ENCODE data around the gene ERCC8. TPM values are rescaled to one million over a fixed set of nuclear protein-coding genes. Genes with fewer than 3 reads are reported as not detected.

The ERCC8 gene
- total RNA-seq, 1 experiment from 2014 or later = 14.4 TPM

DNA sequence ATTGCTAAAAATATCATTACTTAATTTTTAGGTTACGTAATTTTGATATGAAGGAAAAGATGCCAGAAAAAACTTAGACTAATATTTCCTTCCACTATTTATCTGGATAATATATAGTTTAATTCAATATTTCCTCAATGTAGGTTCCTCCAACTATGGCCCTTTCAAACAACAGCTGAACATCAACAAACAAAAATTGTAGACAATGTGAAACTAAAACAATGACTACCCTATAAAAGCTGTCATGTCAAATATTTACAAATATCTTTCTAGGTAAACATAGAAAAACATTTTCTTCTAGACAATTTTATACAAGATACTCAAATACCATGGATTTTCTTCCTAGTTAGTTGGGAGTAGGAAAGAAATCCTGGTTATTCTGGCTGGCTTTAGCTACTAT, 117.7 kb downstream of the ERCC8 start:
- no TSS peak for BruUV-seq (replicated peaks)
- DNase-seq (ENCODE audit: low read depth, low spot score) = no peak
- H3K4me3 ChIP-seq (ENCODE audit: low read depth in 2 of 2, low read length in 2 of 2) = no peak overlapping the region
- in situ Hi-C loops (cut with HindIII; ENCODE audit: low pct_unique_long_range_greater_than_20kb, low sequenced_read_pairs) = no loop called here
- no peaks in the 10 kb centered on the region for H3K27me3 ChIP-seq (ENCODE audit: control insufficient read depth, insufficient read depth, low read length)
- intact Hi-C loops (cut with micrococcal nuclease; ENCODE audit: unreplicated experiment) = no loop called here
- H3K36me3 ChIP-seq (ENCODE audit: control insufficient read depth, insufficient read depth, low read length) = no peaks in the 10 kb centered on the region
- ChIA-PET CTCF (no interaction called here), POLR2A (no interaction called here)
- ATAC-seq = no peak
- TF ChIP-seq TCF7L2 (IDR thresholded peaks at IDR 0.05; ENCODE audit: low read depth, low read length) = no peak
- TF ChIP-seq, protein P1, sequence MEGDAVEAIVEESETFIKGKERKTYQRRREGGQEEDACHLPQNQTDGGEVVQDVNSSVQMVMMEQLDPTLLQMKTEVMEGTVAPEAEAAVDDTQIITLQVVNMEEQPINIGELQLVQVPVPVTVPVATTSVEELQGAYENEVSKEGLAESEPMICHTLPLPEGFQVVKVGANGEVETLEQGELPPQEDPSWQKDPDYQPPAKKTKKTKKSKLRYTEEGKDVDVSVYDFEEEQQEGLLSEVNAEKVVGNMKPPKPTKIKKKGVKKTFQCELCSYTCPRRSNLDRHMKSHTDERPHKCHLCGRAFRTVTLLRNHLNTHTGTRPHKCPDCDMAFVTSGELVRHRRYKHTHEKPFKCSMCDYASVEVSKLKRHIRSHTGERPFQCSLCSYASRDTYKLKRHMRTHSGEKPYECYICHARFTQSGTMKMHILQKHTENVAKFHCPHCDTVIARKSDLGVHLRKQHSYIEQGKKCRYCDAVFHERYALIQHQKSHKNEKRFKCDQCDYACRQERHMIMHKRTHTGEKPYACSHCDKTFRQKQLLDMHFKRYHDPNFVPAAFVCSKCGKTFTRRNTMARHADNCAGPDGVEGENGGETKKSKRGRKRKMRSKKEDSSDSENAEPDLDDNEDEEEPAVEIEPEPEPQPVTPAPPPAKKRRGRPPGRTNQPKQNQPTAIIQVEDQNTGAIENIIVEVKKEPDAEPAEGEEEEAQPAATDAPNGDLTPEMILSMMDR (IDR thresholded peaks at IDR 0.05) = no peak
- no peak for TF ChIP-seq SIN3A (IDR thresholded peaks at IDR 0.05; ENCODE audit: borderline replicate concordance, insufficient read depth, low read depth, low read length)
- H3K4me1 ChIP-seq (ENCODE audit: control insufficient read depth, insufficient read depth, low read length) = no peaks in the 10 kb centered on the region
- no peaks in the 10 kb centered on the region for H3K9me3 ChIP-seq (ENCODE audit: control insufficient read depth, insufficient read depth, low read depth, low read length)
- no peak overlapping the region for H3K27ac ChIP-seq (ENCODE audit: low read length)

DNA sequence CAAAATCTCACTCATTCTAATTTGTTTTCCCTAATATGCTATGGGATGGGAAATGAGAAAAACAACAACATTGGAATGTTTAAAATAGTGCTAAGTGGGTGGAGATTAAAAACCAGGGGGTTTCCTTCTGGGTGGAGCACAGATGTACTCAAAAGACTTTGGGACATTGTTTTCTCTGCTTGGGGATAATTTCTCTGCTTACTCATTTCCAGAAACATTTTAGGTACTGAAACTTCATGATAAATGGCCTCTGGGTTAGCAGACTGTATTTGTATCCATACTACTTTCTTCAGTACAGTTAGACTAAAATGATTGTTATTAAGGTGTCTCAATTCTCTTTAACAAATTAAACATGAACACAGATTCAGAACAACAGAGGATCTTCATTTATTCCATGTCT, 118.2 kb downstream of the ERCC8 start:
- in situ Hi-C loops (cut with HindIII; ENCODE audit: low pct_unique_long_range_greater_than_20kb, low sequenced_read_pairs) (no loop called here), intact Hi-C loops (cut with micrococcal nuclease; ENCODE audit: unreplicated experiment) (no loop called here)
- no peak overlapping the region for H3K27ac ChIP-seq (ENCODE audit: low read length)
- DNase-seq (ENCODE audit: low read depth, low spot score) (no peak), ATAC-seq (no peak)
- POLR2A ChIA-PET = no interaction called here
- no peaks in the 10 kb centered on the region for H3K9me3 ChIP-seq (ENCODE audit: control insufficient read depth, insufficient read depth, low read depth, low read length)
- no peaks in the 10 kb centered on the region for H3K27me3 ChIP-seq (ENCODE audit: control insufficient read depth, insufficient read depth, low read length)
- CTCF ChIA-PET = no interaction called here
- no peak overlapping the region for H3K4me3 ChIP-seq (ENCODE audit: low read depth in 2 of 2, low read length in 2 of 2)
- no peaks in the 10 kb centered on the region for H3K36me3 ChIP-seq (ENCODE audit: control insufficient read depth, insufficient read depth, low read length)
- H3K4me1 ChIP-seq (ENCODE audit: control insufficient read depth, insufficient read depth, low read length) = no peaks in the 10 kb centered on the region
- no peak for TF ChIP-seq POLR2AphosphoS5 (IDR thresholded peaks at IDR 0.05; ENCODE audit: low read depth, low read length)
- BruUV-seq (replicated peaks) = no TSS peak

Other genes starting within 250 kb of the ERCC8 start
- gene DEPDC1B, start 244.9 kb downstream of the ERCC8 start, total RNA-seq (2021; ENCODE audit: unreplicated experiment) = 22.2 TPM
- 2.9 TPM for gene ELOVL7, start 100.8 kb downstream of the ERCC8 start, total RNA-seq (2021; ENCODE audit: unreplicated experiment)
- 41.6 TPM for gene NDUFAF2, start 135 bp upstream of the ERCC8 start, total RNA-seq (2021; ENCODE audit: unreplicated experiment)
- gene SMIM15, start 217.4 kb upstream of the ERCC8 start, total RNA-seq (2021; ENCODE audit: unreplicated experiment) = 77.5 TPM

All from Panc1 (cell line).